B cell (primary cell): ENCODE results near the gene CACUL1. TPM values are rescaled to one million over a fixed set of nuclear protein-coding genes. Genes with fewer than 3 reads are reported as not detected.

Experiments
- ATAC-seq: fragments of 200-7000 bp; cut with Tn5 transposase; one replicate; pipeline ENCODE4 v1.10.0; 2021; ENCODE audit warnings: low read depth, mild to moderate bottlenecking, moderate number of reproducible peaks, moderate library complexity
- CTCF ChIA-PET: fragments of 350-600 bp; sonication (Branson Sonifier 250); formaldehyde crosslinking; loops from one replicate; lab custom pipeline; 2021; ENCODE audit warnings: antibody characterized with exemption, inconsistent platforms; lab: Charles Lee
- POLR2A ChIA-PET: fragments of 350-600 bp; sonication (Branson Sonifier 250); formaldehyde crosslinking; loops from one replicate; lab custom pipeline; 2021; ENCODE audit warnings: antibody characterized with exemption; lab: Charles Lee
- DNase-seq: peaks from one replicate; pipeline ENCODE4 v3.0.0; 2013
- H2AFZ ChIP-seq: 2 replicates; pipeline ENCODE4 v1.6.1; 2012; ENCODE audit warnings: mild to moderate bottlenecking, low read depth, low read length; ENCODE audit not compliant: insufficient read depth, poor library complexity, severe bottlenecking
- H3K27ac ChIP-seq, 2 donors: 1 replicate in 1 of 2; 2 replicates in 1 of 2; pipeline ENCODE4 v1.5.1; 2012 to 2013; ENCODE audit warnings: low read length in 2 of 2, mild to moderate bottlenecking in 2 of 2, moderate library complexity in 1 of 2
- H3K27me3 ChIP-seq, 4 experiments: fragments of 200-600 bp in 1 of 4; sonication (generic) in 1 of 4; replicated peaks in 1 of 4; 1 replicate in 2 of 4; 2 replicates in 2 of 4; pipeline versions ENCODE4 v1.6.1 to v1.7.0; 2013 to 2016; ENCODE audit warnings: low read length in 3 of 4, mild to moderate bottlenecking in 2 of 4, mixed read lengths in 1 of 4, moderate library complexity in 1 of 4; ENCODE audit not compliant: insufficient read depth in 4 of 4, control insufficient read depth in 3 of 4; ENCODE audit errors: control extremely low read depth in 1 of 4
- H3K36me3 ChIP-seq, 2 experiments: replicated peaks in 1 of 2; 1 replicate in 1 of 2; 2 replicates in 1 of 2; pipeline versions ENCODE4 v1.6.1 to v1.7.1; 2013; ENCODE audit warnings: low read length in 1 of 2; ENCODE audit not compliant: insufficient read depth in 2 of 2, control insufficient read depth in 1 of 2; ENCODE audit errors: control extremely low read depth in 1 of 2, extremely low read depth in 1 of 2
- H3K4me1 ChIP-seq, 2 donors: fragments of 200-600 bp in 1 of 2; sonication (generic) in 1 of 2; 1 replicate in 1 of 2; 2 replicates in 1 of 2; pipeline versions ENCODE4 v1.5.1 to v1.6.1; 2013 to 2017; ENCODE audit warnings: low read length in 2 of 2; ENCODE audit not compliant: control insufficient read depth in 2 of 2, insufficient read depth in 2 of 2
- H3K4me2 ChIP-seq: replicated peaks from 2 replicates; pipeline ENCODE3; 2012; ENCODE audit warnings: mild to moderate bottlenecking, low read depth, low read length; ENCODE audit not compliant: poor library complexity, severe bottlenecking
- H3K4me3 ChIP-seq, 5 experiments: fragments of 200-600 bp in 1 of 5; sonication (generic) in 1 of 5; 1 replicate in 3 of 5; 2 replicates in 2 of 5; pipeline versions ENCODE4 v1.5.1 to v1.7.0; 2011 to 2016; ENCODE audit warnings: low read length in 4 of 5, mild to moderate bottlenecking in 4 of 5, low read depth in 2 of 5, control low read depth in 1 of 5, moderate library complexity in 1 of 5; ENCODE audit not compliant: insufficient read depth in 1 of 5; ENCODE audit errors: control extremely low read depth in 1 of 5, extremely low read depth in 1 of 5
- H3K79me2 ChIP-seq: fragments of 200-600 bp; sonication (generic); one replicate; pipeline ENCODE4 v1.6.0; 2016; ENCODE audit warnings: low read length; ENCODE audit not compliant: control insufficient read depth, insufficient read depth
- H3K9ac ChIP-seq: fragments of 200-600 bp; sonication (generic); 2 replicates; pipeline ENCODE4 v1.6.1; 2017; ENCODE audit warnings: mild to moderate bottlenecking, low read length, moderate library complexity
- H3K9me3 ChIP-seq, 3 donors: one replicate each; pipeline versions ENCODE4 v1.6.1 to v1.7.1; 2013; ENCODE audit warnings: low read length in 2 of 3; ENCODE audit not compliant: control insufficient read depth in 2 of 3, insufficient read depth in 1 of 3; ENCODE audit errors: control extremely low read depth in 1 of 3
- H4K20me1 ChIP-seq: 2 replicates; pipeline ENCODE4 v1.6.0; 2012; ENCODE audit warnings: mild to moderate bottlenecking, low read length; ENCODE audit not compliant: insufficient read depth, control insufficient read depth, poor library complexity, severe bottlenecking
- H3K27ac Mint-ChIP-seq: one replicate; pipeline ENCODE4 v1.8.0; 2021; ENCODE audit warnings: mixed read lengths
- H3K27me3 Mint-ChIP-seq: one replicate; pipeline ENCODE4 v1.8.0; 2021; ENCODE audit warnings: mixed read lengths
- H3K4me1 Mint-ChIP-seq: one replicate; pipeline ENCODE4 v1.8.0; 2021; ENCODE audit warnings: mixed read lengths
- H3K4me3 Mint-ChIP-seq: one replicate; pipeline ENCODE4 v1.8.0; 2021; ENCODE audit warnings: mixed read lengths
- H3K9me3 Mint-ChIP-seq: one replicate; pipeline ENCODE4 v1.8.0; 2022; ENCODE audit warnings: mixed read lengths; ENCODE audit not compliant: insufficient read depth
- CTCF ChIP-seq: fragments of 200-600 bp; IDR thresholded peaks from one replicate; pipeline ENCODE4 v1.8.0; 2022; ENCODE audit warnings: antibody characterized with exemption, mild to moderate bottlenecking
- EZH2 ChIP-seq: IDR thresholded peaks from 2 replicates; pipeline ENCODE4 v1.6.1; 2012; ENCODE audit warnings: borderline replicate concordance, low read depth, mild to moderate bottlenecking, moderate library complexity, low read length; ENCODE audit not compliant: insufficient read depth, poor library complexity, severe bottlenecking
- WGBS: methylation state at CpG from one replicate; pipeline ENCODE4 v1.1.5; 2013; ENCODE audit warnings: missing lambda C conversion rate; ENCODE audit not compliant: insufficient coverage; 5-methylcytosine and 5-hydroxymethylcytosine counted together
- intact Hi-C: fragments of 100-400 bp; cut with micrococcal nuclease; formaldehyde crosslinking; loops from one replicate; pipeline ENCODE4 v1.10.0; 2022
- polyA plus RNA-seq: library from polyadenylated mRNA; depleted of rRNA; stranded (reverse); fragments of >200 nt; gene quantifications from 2 replicates; pipeline ENCODE4 v1.2.3, GENCODE V29; 2012
- total RNA-seq, 2 donors: library from RNA; stranded (reverse); fragments of 120-200 nt in 1 of 2; gene quantifications; 1 replicate in 1 of 2; 2 replicates in 1 of 2; pipeline versions ENCODE4 v1.2.3 to v1.2.4, GENCODE V29; 2013 to 2022

CACUL1 gene
- total and polyA plus RNA-seq, 2 donors (not counting 1 experiment from before 2014, with no cell fraction given): 7.4 to 39.5 TPM

- Histone ChIP-seq H3K4me2 (no peak overlapping the region), H4K20me1 (peaks cover 40% of the 10 kb centered on the region), H3K36me3 (no peaks in the 10 kb centered on the region), H3K27me3 (no peaks in the 10 kb centered on the region), H3K27ac (no peak overlapping the region), H3K9me3 (no peaks in the 10 kb centered on the region), H3K4me3 (no peak overlapping the region), H3K79me2 (peaks cover 100% of the 10 kb centered on the region), H3K4me1 (peaks cover 0 to 13% of the 10 kb centered on the region in 2 donors), H3K9ac (no peak overlapping the region), H2AFZ (no peak overlapping the region)
- no peak overlapping the region for H3K4me3 Mint-ChIP-seq
- CTCF ChIA-PET: interaction anchor here (0.7 to 0.9 kb wide), 4 partner anchors 17 to 372 kb away, joined by 3 to 7 read pairs (median 3); no protein-coding TSS in a partner anchor
- TF ChIP-seq CTCF: no peak
- no peak for TF ChIP-seq EZH2
- H3K27ac Mint-ChIP-seq: no peak overlapping the region
- intact Hi-C loops: no loop called here
- H3K27me3 Mint-ChIP-seq: no peaks in the 10 kb centered on the region
- POLR2A ChIA-PET: no interaction called here
- DNase-seq (no peak), ATAC-seq (no peak)
- H3K4me1 Mint-ChIP-seq: peaks cover 57% of the 10 kb centered on the region
- WGBS: 100% methylated on average over 1 of the region's 2 CpGs
- no peaks in the 10 kb centered on the region for H3K9me3 Mint-ChIP-seq
Measured at GRCh38 chr10:118738406-118738805, 16.4 kb downstream of the CACUL1 start.

GRCh38 chr10:118737603-118738302 lies 17.0 kb downstream of the CACUL1 start:
- POLR2A ChIA-PET: no interaction called here
- Mint-ChIP-seq H3K27me3 (no peaks in the 10 kb centered on the region), H3K9me3 (no peaks in the 10 kb centered on the region), H3K4me1 (peaks cover 59% of the 10 kb centered on the region), H3K4me3 (no peak overlapping the region), H3K27ac (peak overlapping the region; percentile 37)
- H3K9ac ChIP-seq: no peak overlapping the region
- WGBS: 100% methylated on average over 3 of the region's 3 CpGs
- ATAC-seq: no peak
- intact Hi-C loops: no loop called here
- H3K27ac ChIP-seq: no peak overlapping the region
- peaks cover 33% of the 10 kb centered on the region for H4K20me1 ChIP-seq
- no peak for TF ChIP-seq EZH2
- TF ChIP-seq CTCF: no peak
- H3K9me3 ChIP-seq: no peaks in the 10 kb centered on the region
- H3K4me3 ChIP-seq: no peak overlapping the region
- no peaks in the 10 kb centered on the region for H3K27me3 ChIP-seq
- CTCF ChIA-PET: no interaction called here
- no peak for DNase-seq
- no peak overlapping the region for H2AFZ ChIP-seq
- H3K36me3 ChIP-seq: no peaks in the 10 kb centered on the region
- peaks cover 3 to 15% of the 10 kb centered on the region in 2 donors for H3K4me1 ChIP-seq
- H3K79me2 ChIP-seq: peaks cover 97% of the 10 kb centered on the region
- no peak overlapping the region for H3K4me2 ChIP-seq
